HG03442 (cell line): Measurements from ENCODE around the gene WRNIP1.

Experiments
- ATAC-seq: cut with Tn5 transposase; IDR thresholded peaks from one replicate; pipeline ENCODE4 v1.9.1; 2021; ENCODE audit warnings: mild to moderate bottlenecking, moderate library complexity; ENCODE audit not compliant: unreplicated experiment

Gene WRNIP1

GRCh38 chr6:2831392-2831791, 66.2 kb downstream of the WRNIP1 start:
- no peak for ATAC-seq

DNA sequence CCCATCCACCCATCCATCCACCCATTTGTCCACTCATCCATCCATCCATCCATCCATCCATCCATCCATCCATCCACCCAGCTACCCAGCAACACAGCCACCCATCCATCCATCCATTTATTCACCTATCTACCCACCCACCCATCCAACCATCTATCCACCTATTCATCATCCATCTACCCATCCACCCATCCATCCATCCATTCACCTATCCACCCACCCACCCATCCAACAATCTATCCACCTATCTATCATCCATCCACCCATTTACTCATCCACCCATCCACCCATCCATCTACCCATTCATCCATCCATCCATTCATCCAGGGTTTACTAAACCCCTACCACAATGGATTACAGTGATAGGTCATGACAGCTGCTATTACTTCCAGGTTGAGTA, 69.1 kb downstream of the WRNIP1 start:
- no peak for ATAC-seq
